OCI-LY3 (cell line): ENCODE measurements around the gene ATP8A2.

Source experiments
- H2AFZ ChIP-seq: fragments of 200-600, 300-600 bp; shearing (Covaris generic); 2 replicates; pipeline ENCODE4 v1.6.0; 2014; ENCODE audit warnings: antibody characterized with exemption, low read depth, low read length
- H3K27ac ChIP-seq: fragments of 200-600, 300-600 bp; sonication (generic); 2 replicates; pipeline ENCODE4 v1.5.1; 2014; ENCODE audit warnings: mild to moderate bottlenecking, low read length, moderate library complexity, mixed read lengths
- H3K27me3 ChIP-seq: fragments of 200-600, 300-600 bp; sonication (generic); 2 replicates; pipeline ENCODE4 v1.6.1; 2014; ENCODE audit warnings: low read depth, low read length, mixed read lengths
- H3K36me3 ChIP-seq: fragments of 200-600, 300-600 bp; sonication (generic); replicated peaks from 2 replicates; pipeline ENCODE3; 2014; ENCODE audit warnings: low read depth, low read length, mixed read lengths
- H3K4me1 ChIP-seq: fragments of 300-600, 200-600 bp; sonication (generic); 2 replicates; pipeline ENCODE4 v1.6.1; 2014; ENCODE audit warnings: low read length, mixed read lengths
- H3K4me2 ChIP-seq: fragments of 200-600, 300-600 bp; sonication (generic); 2 replicates; pipeline ENCODE4 v1.6.1; 2014; ENCODE audit warnings: low read length, mixed read lengths
- H3K4me3 ChIP-seq: fragments of 300-600, 200-600 bp; sonication (generic); 2 replicates; pipeline ENCODE4 v1.5.1; 2014; ENCODE audit warnings: antibody characterized with exemption, mild to moderate bottlenecking, low read length, moderate library complexity
- H3K79me2 ChIP-seq: fragments of 300-600, 200-600 bp; shearing (Covaris generic); 2 replicates; pipeline ENCODE4 v1.6.1; 2014; ENCODE audit warnings: mild to moderate bottlenecking, low read length, mixed read lengths
- H3K9ac ChIP-seq: fragments of 300-600, 200-600 bp; shearing (Covaris generic); 2 replicates; pipeline ENCODE4 v1.6.0; 2014; ENCODE audit warnings: mild to moderate bottlenecking, low read length, moderate library complexity
- H3K9me3 ChIP-seq: fragments of 200-600, 300-600 bp; shearing (Covaris generic); 2 replicates; pipeline ENCODE4 v1.6.1; 2014; ENCODE audit warnings: low read length, mixed read lengths; ENCODE audit not compliant: insufficient read depth
- H4K20me1 ChIP-seq: fragments of 200-600, 300-600 bp; sonication (generic); 2 replicates; pipeline ENCODE4 v1.6.1; 2016; ENCODE audit warnings: low read length, mixed read lengths; ENCODE audit not compliant: insufficient read depth
- CTCF ChIP-seq: fragments of 200-600, 300-600 bp; sonication (generic); IDR thresholded peaks from 2 replicates; pipeline ENCODE4 v1.5.1; 2014; ENCODE audit warnings: antibody characterized with exemption, low read length, low read depth
- EZH2phosphoT487 ChIP-seq: fragments of 200-600 bp; shearing (Covaris generic); IDR thresholded peaks from 2 replicates; pipeline ENCODE4 v1.6.1; 2018; ENCODE audit warnings: antibody characterized with exemption, mixed run types, low read depth

Gene ATP8A2

DNA sequence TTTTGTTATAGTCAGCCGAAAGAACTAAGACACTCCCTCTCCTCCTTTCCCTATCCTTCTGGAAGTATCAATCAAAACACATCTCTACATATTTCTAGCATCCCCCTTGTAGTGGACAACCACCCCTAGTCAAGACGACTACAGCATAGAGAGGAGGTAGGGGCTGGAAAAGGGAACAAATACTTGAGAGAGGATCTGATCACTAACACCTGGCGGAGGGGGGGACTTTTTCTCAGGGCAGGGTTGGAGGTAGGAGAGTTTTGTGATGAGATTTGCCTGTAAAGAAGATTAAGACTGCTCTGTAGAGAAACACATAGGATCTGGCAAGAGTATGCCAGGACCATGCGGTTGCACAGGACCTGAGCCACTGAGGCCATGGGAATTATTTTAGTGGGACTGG, 471.9 kb downstream of the ATP8A2 start:
- H3K4me1 ChIP-seq, result peaks cover 45% of the 10 kb centered on the region
- H3K27me3 ChIP-seq, result peaks cover 4% of the 10 kb centered on the region; the same call in 1 of the 2 replicates
- H3K79me2 ChIP-seq, result no peaks in the 10 kb centered on the region
- H4K20me1 ChIP-seq, result no peaks in the 10 kb centered on the region
- no peak overlapping the region; the same call in 1 of the 2 replicates for H3K9ac ChIP-seq
- peak overlapping the region; percentile 53 for H3K4me2 ChIP-seq
- peak overlapping the region; percentile 38; the same call in 1 of the 2 replicates for H3K27ac ChIP-seq
- H3K9me3 ChIP-seq, result no peaks in the 10 kb centered on the region
- no peak for TF ChIP-seq CTCF
- no peak for TF ChIP-seq EZH2phosphoT487
- no peaks in the 10 kb centered on the region for H3K36me3 ChIP-seq
- peak overlapping the region; percentile 19; the same call in 1 of the 2 replicates for H3K4me3 ChIP-seq
- no peak overlapping the region for H2AFZ ChIP-seq

- Histone ChIP-seq H2AFZ (no peak overlapping the region), H3K9ac (no peak overlapping the region), H3K27ac (no peak overlapping the region), H3K4me1 (peaks cover 56% of the 10 kb centered on the region), H4K20me1 (no peaks in the 10 kb centered on the region), H3K4me3 (no peak overlapping the region), H3K79me2 (no peaks in the 10 kb centered on the region), H3K4me2 (peak overlapping the region; percentile 53), H3K36me3 (no peaks in the 10 kb centered on the region), H3K27me3 (peaks cover 13% of the 10 kb centered on the region; the same call in 1 of the 2 replicates), H3K9me3 (no peaks in the 10 kb centered on the region)
- TF ChIP-seq CTCF (no peak), EZH2phosphoT487 (no peak)
These were observed 473.0 kb downstream of the ATP8A2 start for GRCh38 chr13:25844559-25845434.

DNA sequence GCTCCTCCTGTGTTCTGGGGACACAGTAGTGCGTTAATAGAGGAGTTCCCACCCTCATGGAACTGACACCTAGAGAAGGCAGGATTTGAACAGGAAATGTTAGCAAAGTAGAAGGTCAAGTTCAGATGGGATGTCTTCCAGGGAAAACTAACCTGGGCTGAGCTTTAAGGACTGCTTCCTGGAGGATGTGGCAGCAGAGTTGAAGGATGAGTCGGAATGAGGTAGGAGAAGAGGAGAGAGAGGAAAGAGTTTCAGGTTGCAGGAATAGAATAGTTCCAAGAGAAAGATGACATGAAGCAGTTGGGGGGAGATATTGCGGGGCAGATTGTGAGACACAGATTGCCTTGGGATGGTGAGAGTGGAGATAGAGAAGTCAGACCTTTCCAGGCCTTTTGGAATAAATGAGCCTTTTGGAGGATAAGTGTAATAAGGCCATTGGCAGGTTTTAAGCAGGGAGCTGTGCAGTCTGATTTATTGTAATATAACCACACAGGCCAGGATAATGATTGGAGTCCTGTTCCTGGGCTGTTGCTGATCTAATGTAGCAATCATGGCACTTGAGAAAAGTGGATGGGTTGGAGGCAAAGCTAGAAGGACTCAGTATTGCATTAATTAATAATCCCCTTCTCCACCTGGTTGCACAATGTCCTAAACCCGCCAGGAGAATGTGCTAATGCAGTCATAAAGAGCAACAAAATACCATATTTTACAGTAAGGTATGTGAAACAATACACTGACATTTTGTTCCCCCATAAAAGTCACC, 474.6 kb downstream of the ATP8A2 start:
- H3K27ac ChIP-seq, result no peak overlapping the region
- peaks cover 13% of the 10 kb centered on the region; the same call in 1 of the 2 replicates for H3K27me3 ChIP-seq
- TF ChIP-seq EZH2phosphoT487 (no peak), CTCF (no peak)
- no peaks in the 10 kb centered on the region for H3K36me3 ChIP-seq
- H4K20me1 ChIP-seq, result no peaks in the 10 kb centered on the region
- H3K79me2 ChIP-seq, result no peaks in the 10 kb centered on the region
- no peak overlapping the region for H3K9ac ChIP-seq
- no peak overlapping the region for H2AFZ ChIP-seq
- peak overlapping the region; percentile 35 for H3K4me2 ChIP-seq
- peaks cover 68% of the 10 kb centered on the region for H3K4me1 ChIP-seq
- H3K4me3 ChIP-seq, result no peak overlapping the region
- no peaks in the 10 kb centered on the region for H3K9me3 ChIP-seq

DNA sequence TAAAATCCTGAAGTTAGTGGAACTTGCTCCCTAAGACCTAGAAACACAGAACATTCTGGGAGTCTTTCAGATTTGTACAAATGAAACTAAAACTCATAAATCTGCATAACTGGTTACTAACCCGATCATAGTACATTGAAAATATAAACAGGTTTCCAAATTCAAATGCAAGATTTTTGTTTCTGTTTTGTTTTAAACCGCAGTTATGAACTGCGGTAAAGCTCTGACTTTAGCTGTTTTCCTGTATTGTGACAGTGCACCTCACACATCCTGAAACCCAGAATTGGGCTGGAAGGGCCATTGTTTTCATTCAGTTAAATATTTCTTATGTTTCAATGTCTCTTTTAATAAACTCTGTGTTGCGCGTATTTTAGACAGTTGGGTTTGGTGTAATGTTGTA, 475.4 kb downstream of the ATP8A2 start:
- Histone ChIP-seq H3K4me2 (peak overlapping the region; percentile 35), H3K36me3 (no peaks in the 10 kb centered on the region), H3K27me3 (peaks cover 13% of the 10 kb centered on the region; the same call in 1 of the 2 replicates), H3K79me2 (no peaks in the 10 kb centered on the region), H3K9me3 (no peaks in the 10 kb centered on the region), H4K20me1 (no peaks in the 10 kb centered on the region), H2AFZ (no peak overlapping the region), H3K27ac (no peak overlapping the region), H3K4me1 (peaks cover 70% of the 10 kb centered on the region), H3K9ac (no peak overlapping the region), H3K4me3 (no peak overlapping the region)
- TF ChIP-seq EZH2phosphoT487, result no peak
- no peak for TF ChIP-seq CTCF
